Limb (tissue), 2 donors: Measurements from ENCODE around the gene UPK1A.
"Not testable (repeated sequence)": the region's sequence is repeated elsewhere in the genome, so short reads cannot be mapped to it uniquely, and the experiment has no call there.

Experiments
- DNase-seq, 2 donors: peaks; one replicate each; pipeline ENCODE4 v3.0.0-alpha.2; 2016; ENCODE audit errors: extremely low spot score in 2 of 2

The UPK1A gene

GRCh38 chr19:35644206-35644986, 21.9 kb upstream of the UPK1A start:
- peak; percentile 92 to 94 for DNase-seq

GRCh38 chr19:35644987-35645679, 21.2 kb upstream of the UPK1A start:
- DNase-seq, result peak; percentile 51 to 84

GRCh38 chr19:35645680-35646511, 20.4 kb upstream of the UPK1A start:
- DNase-seq, result no peak

- peak; percentile 90 to 98 for DNase-seq
Observed at GRCh38 chr19:35648017-35648961, 18.0 kb upstream of the UPK1A start, which contains the start of gene COX6B1. Gene COX6B1 (plus strand): TSS chr19:35648323. CDS start chr19:35651244, 2,921 bp downstream.

DNA sequence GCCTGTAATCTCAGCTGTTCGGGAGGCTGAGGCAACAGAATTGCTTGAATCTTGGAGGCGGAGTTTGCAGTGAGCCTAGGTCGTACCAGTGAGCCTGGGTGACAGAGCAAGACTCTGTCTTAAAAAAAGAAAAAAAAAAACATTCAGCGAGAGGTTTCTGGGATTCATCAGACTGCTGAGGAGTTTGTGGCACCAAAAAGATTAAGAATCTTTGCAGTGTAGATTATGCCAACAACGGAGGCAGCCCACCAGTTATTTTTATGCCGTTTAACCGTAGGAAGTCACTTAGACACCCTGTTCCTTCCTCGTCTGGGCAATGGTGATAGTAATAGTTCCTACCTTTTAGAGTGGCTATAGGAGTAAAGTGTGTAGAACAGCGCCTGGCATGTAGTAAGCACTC, 15.7 kb upstream of the UPK1A start:
- no peak for DNase-seq

GRCh38 chr19:35654828-35655227, 11.5 kb upstream of the UPK1A start:
- not testable (repeated sequence) for DNase-seq

- DNase-seq, result no peak
Observed at GRCh38 chr19:35655600-35655999, 10.7 kb upstream of the UPK1A start.

- DNase-seq, result no peak
Observed at GRCh38 chr19:35656700-35657099, 9.6 kb upstream of the UPK1A start.

GRCh38 chr19:35657904-35658700, 8.2 kb upstream of the UPK1A start:
- DNase-seq, result no peak

DNA sequence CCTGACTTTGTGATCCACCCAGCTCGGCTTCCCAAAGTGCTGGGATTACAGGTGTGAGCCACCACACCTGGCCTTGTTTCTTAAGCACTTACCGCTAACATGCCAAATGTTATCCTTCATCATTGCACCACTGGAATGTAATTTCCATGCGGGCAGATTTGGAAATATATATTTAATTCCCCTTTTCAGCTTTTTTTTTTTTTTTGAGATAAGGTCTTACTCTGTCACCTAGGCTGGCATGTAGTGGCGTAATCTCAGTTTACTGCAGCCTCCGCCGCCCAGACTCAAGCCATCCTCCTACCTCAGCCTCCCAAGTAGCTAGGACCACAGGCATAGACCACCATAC, 4.3 kb upstream of the UPK1A start:
- DNase-seq, result no peak

GRCh38 chr19:35663981-35664380, 2.3 kb upstream of the UPK1A start:
- DNase-seq, result no peak

- DNase-seq, result no peak
Observed at GRCh38 chr19:35665157-35665556, 1.2 kb upstream of the UPK1A start.

DNA sequence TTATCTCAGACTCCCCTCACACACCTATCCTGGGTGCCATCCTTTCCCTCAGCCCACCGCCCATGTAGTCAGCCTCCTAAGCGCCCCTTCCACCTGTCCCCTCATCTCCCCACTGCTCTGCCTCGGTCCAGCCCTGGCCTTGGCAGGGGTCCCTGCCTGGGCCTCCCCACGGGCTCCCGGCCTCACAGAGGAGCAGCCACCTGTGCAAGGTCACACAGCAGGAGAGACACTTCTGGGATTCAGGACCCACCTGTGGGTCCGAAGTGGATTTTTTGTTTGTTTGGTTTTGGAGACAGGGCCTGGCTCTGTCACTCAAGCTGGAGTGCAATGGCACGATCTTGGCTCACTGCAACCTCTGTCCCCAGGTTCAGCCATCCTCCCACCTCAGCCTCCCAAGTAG, 713 bp upstream of the UPK1A start:
- DNase-seq, result no peak

DNA sequence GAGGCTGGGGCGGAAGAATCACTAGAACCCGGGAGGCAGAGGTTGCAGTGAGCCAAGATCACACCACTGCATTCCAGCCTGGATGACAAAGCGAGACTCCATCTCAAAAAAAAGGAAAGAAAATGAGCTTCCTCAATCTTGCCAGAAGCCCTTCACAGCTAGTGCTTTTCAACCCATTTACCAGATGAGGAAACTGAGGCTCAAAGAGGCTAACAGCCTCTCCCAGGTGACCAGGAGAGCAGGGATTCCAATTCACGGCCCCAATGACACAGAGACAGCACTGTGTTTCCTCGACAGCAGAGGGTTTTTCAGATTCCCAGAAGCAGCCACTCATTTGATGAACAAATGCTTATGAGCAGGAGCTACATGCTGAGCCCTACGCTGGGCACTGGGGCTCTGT, 3.2 kb downstream of the UPK1A start:
- DNase-seq, result no peak

DNA sequence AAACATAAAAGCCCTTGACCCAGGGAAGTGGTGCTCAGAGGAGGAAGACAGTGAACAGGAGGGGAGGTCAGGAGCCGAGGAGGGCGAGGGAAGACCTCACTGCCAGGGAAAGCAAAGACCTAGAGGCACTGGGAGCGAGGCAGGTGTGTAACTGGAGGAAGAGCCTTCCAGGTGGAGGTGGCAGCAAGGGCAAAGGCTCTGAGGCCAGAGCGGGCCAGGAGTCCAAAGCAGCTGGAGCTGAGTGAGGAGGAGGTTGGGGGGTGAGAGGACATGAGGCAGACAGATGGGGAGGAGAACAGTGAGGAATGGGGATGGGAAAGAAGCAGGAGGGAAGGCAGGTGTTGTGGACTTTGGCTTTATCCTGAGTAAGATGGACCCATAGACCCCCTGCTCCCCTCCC, 3.7 kb downstream of the UPK1A start:
- no peak for DNase-seq

DNA sequence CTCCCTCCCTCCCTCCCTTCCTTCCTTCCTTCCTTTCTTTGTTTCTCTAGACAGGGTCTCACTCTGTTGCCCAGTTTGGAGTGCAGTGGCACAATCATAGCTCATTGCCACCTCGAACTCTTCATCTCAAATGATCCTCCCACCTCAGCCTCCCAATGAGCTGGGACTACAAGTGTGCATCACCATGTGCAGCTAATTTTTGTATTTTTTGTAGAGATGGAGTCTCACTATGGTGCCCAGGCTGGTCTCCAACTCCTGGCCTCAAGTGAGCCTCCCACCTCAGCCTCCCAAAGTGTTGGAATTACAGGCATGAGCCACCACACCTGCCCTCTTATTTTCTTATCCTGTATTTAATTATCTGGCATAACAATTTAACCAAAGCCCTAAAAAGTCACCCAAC, 4.4 kb downstream of the UPK1A start:
- no peak for DNase-seq

DNA sequence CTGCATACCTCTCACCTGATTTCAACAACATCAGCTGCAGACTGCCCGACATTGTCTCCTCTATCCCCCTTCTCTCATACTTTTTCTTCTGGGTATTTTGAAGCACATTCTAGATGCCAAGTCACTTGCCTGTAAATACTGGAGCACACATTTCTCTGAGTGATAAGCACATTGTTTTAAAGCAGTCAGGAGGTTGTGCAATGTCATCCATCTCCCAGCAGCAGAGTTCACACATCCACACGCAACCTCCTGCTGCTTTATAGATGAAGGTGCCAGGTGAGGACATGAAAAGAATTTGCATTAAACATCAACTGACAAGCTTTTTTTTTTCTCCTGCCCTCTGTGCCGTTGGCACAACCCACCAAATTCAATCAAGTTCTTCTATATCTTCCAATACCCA, 5.5 kb downstream of the UPK1A start:
- no peak for DNase-seq

DNA sequence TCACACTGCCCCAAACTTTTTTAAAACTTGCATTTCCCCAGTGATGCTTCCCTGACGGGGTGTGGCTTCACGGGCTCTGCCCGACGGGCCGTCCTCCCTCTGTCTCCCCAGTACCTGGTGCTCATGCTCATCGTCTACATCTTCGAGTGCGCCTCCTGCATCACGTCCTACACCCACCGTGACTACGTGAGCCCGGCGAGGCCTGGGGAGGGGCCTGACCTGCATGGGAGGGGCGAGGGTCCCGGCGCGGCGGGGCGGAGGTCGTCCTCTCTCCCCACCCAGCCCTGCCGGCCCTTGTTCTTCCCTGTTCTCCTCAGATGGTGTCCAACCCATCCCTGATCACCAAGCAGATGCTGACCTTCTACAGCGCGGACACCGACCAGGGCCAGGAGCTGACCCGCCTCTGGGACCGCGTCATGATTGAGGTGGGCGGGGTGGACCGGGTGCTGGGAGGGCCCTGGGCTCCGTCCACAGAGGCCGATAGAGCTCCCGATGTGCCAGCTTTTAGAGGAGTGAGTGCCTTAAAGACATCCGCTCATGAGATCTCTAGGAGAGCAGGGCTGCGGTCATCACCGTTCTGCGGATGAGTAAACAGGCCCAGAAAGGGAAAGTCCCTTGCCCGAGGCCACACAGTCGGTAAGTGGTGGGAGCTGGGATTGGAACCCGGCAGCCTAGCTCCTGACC, 6.9 kb downstream of the UPK1A start:
- DNase-seq, result no peak

DNA sequence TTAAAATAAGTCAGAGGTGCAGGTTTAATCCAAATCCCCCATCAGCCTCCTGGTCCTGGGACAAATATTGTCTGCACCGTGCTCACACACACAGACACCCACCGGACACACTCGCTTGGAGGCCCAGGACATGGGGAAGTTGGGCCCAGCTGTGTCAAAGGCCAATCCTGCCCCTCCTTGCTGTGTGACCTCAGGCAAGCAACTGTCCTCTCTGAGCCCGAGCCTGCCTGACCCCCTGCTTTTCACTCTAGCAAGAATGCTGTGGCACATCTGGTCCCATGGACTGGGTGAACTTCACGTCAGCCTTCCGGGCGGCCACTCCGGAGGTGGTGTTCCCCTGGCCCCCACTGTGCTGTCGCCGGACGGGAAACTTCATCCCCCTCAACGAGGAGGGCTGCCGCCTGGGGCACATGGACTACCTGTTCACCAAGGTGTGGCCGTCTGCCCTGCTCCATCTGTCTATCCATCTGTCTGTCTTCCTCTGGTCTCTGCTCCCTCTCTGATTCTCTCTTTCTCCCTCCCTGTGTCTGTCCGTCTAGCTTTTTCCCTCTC, 9.3 kb downstream of the UPK1A start:
- DNase-seq, result no peak
